Measurements from ENCODE around the gene JMJD8.

Gene JMJD8

DNA sequence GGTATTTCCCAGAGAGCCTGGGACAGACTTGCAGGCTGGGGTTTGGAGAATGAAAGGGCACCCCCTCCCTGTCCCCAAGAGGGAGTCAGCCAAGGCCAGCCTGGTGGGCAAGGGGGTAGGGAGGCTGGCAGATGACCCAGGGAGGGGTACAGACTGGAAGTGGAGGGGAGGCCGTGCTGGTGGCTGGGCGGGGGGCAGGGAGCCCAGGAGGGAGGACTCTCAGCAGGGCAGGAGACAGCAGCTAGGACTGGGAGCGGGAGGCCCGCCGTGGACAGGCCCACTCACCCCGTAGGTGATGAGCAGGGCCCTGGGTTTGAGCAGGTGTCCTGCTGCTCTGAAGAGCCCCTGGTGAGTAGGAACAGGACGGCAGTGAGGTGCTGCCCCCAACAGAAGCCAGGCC is 49.1 kb downstream of the JMJD8 start:
- Histone ChIP-seq H3K4me1 (ENCODE audit: control insufficient read depth in 5 of 5, insufficient read depth in 5 of 5, low read length in 5 of 5) (peaks cover 1 to 41% (median 32%) of the 10 kb centered on the region in 5 donors), H3K36me3 (ENCODE audit: control insufficient read depth in 5 of 5, insufficient read depth in 5 of 5, low read length in 5 of 5) (peaks cover 0 to 18% (median 11%) of the 10 kb centered on the region in 5 donors), H3K9me3 (ENCODE audit: control insufficient read depth in 5 of 5, low read length in 5 of 5) (no peaks in the 10 kb centered on the region), H3K27me3 (ENCODE audit: control insufficient read depth in 5 of 5, insufficient read depth in 4 of 5, low read length in 5 of 5) (peaks cover 0 to 2% (median 0%) of the 10 kb centered on the region in 5 donors), H3K9ac (ENCODE audit: low read length in 5 of 5) (peak overlapping the region in 1 of 5 donors; percentile 84), H3K27ac (ENCODE audit: low read depth, low read length) (no peak overlapping the region), H3K4me3 (ENCODE audit: low read depth in 1 of 5, low read length in 5 of 5) (peak overlapping the region in 2 of 5 donors; percentile 86 to 92)

DNA sequence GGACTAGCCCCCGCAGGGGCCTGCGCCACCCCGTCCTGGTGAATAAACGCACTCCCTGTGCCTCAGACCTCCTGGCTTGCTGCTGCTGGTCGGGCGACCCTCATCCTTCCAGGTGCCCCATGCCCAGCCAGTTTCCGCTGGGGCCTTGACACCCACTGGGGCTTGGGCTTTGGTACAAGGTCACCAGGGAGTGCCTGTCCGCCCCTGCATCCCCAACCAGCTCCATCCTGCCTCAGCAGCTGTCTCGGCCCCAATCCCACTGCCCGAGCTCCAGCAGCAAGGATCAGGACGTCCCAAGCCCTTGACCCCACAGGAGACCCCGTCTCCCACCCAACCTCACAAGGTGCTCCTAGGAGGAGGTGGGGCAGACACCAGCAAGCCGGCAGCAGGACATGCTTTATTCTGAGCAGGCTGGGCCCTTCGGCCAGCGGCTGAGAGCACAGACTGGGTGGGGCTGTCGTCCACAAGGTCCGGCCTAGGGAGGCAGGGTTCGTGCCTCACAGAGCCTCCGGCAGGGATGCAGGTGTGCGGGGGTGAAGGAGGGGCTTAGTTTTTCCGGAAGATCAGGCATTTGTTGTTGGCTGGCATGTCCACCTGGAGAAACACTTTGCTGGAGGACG is 50.0 kb downstream of the JMJD8 start:
- peaks cover 1 to 50% (median 41%) of the 10 kb centered on the region in 5 donors for H3K4me1 ChIP-seq (ENCODE audit: control insufficient read depth in 5 of 5, insufficient read depth in 5 of 5, low read length in 5 of 5)
- peaks cover 0 to 2% (median 0%) of the 10 kb centered on the region in 5 donors for H3K27me3 ChIP-seq (ENCODE audit: control insufficient read depth in 5 of 5, insufficient read depth in 4 of 5, low read length in 5 of 5)
- H3K36me3 ChIP-seq (ENCODE audit: control insufficient read depth in 5 of 5, insufficient read depth in 5 of 5, low read length in 5 of 5), result peaks cover 0 to 18% (median 11%) of the 10 kb centered on the region in 5 donors
- no peak overlapping the region for H3K4me3 ChIP-seq (ENCODE audit: low read depth in 1 of 5, low read length in 5 of 5)
- H3K27ac ChIP-seq (ENCODE audit: low read depth, low read length), result no peak overlapping the region
- no peak overlapping the region for H3K9ac ChIP-seq (ENCODE audit: low read length in 5 of 5)
- no peaks in the 10 kb centered on the region for H3K9me3 ChIP-seq (ENCODE audit: control insufficient read depth in 5 of 5, low read length in 5 of 5)

DNA sequence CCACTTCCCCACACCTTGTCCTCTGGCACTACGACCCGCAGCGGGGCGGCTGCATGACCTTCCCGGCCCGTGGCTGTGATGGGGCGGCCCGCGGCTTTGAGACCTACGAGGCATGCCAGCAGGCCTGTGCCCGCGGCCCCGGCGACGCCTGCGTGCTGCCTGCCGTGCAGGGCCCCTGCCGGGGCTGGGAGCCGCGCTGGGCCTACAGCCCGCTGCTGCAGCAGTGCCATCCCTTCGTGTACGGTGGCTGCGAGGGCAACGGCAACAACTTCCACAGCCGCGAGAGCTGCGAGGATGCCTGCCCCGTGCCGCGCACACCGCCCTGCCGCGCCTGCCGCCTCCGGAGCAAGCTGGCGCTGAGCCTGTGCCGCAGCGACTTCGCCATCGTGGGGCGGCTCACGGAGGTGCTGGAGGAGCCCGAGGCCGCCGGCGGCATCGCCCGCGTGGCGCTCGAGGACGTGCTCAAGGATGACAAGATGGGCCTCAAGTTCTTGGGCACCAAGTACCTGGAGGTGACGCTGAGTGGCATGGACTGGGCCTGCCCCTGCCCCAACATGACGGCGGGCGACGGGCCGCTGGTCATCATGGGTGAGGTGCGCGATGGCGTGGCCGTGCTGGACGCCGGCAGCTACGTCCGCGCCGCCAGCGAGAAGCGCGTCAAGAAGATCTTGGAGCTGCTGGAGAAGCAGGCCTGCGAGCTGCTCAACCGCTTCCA is 50.6 kb downstream of the JMJD8 start:
- Histone ChIP-seq H3K9ac (ENCODE audit: low read length in 5 of 5) (no peak overlapping the region), H3K36me3 (ENCODE audit: control insufficient read depth in 5 of 5, insufficient read depth in 5 of 5, low read length in 5 of 5) (peaks cover 0 to 21% (median 13%) of the 10 kb centered on the region in 5 donors), H3K9me3 (ENCODE audit: control insufficient read depth in 5 of 5, low read length in 5 of 5) (no peaks in the 10 kb centered on the region), H3K4me1 (ENCODE audit: control insufficient read depth in 5 of 5, insufficient read depth in 5 of 5, low read length in 5 of 5) (peaks cover 1 to 52% (median 41%) of the 10 kb centered on the region in 5 donors), H3K4me3 (ENCODE audit: low read depth in 1 of 5, low read length in 5 of 5) (no peak overlapping the region), H3K27ac (ENCODE audit: low read depth, low read length) (no peak overlapping the region), H3K27me3 (ENCODE audit: control insufficient read depth in 5 of 5, insufficient read depth in 4 of 5, low read length in 5 of 5) (peaks cover 0 to 2% (median 0%) of the 10 kb centered on the region in 5 donors)

DNA sequence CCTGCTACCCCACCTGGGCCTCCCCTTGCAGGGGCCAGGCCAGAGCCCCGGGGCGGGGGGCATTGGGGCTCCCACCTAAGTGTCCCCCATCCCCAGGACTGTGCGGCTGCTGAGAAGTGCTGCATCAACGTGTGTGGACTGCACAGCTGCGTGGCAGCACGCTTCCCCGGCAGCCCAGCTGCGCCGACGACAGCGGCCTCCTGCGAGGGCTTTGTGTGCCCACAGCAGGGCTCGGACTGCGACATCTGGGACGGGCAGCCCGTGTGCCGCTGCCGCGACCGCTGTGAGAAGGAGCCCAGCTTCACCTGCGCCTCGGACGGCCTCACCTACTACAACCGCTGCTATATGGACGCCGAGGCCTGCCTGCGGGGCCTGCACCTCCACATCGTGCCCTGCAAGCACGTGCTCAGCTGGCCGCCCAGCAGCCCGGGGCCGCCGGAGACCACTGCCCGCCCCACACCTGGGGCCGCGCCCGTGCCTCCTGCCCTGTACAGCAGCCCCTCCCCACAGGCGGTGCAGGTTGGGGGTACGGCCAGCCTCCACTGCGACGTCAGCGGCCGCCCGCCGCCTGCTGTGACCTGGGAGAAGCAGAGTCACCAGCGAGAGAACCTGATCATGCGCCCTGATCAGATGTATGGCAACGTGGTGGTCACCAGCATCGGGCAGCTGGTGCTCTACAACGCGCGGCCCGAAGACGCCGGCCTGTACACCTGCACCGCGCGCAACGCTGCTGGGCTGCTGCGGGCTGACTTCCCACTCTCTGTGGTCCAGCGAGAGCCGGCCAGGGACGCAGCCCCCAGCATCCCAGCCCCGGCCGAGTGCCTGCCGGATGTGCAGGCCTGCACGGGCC is 51.4 kb downstream of the JMJD8 start:
- Histone ChIP-seq H3K27me3 (ENCODE audit: control insufficient read depth in 5 of 5, insufficient read depth in 4 of 5, low read length in 5 of 5) (peaks cover 0 to 2% (median 0%) of the 10 kb centered on the region in 5 donors), H3K4me1 (ENCODE audit: control insufficient read depth in 5 of 5, insufficient read depth in 5 of 5, low read length in 5 of 5) (peaks cover 1 to 48% (median 40%) of the 10 kb centered on the region in 5 donors), H3K9ac (ENCODE audit: low read length in 5 of 5) (no peak overlapping the region), H3K4me3 (ENCODE audit: low read depth in 1 of 5, low read length in 5 of 5) (no peak overlapping the region), H3K9me3 (ENCODE audit: control insufficient read depth in 5 of 5, low read length in 5 of 5) (no peaks in the 10 kb centered on the region), H3K36me3 (ENCODE audit: control insufficient read depth in 5 of 5, insufficient read depth in 5 of 5, low read length in 5 of 5) (peaks cover 0 to 29% (median 18%) of the 10 kb centered on the region in 5 donors), H3K27ac (ENCODE audit: low read depth, low read length) (no peak overlapping the region)

DNA sequence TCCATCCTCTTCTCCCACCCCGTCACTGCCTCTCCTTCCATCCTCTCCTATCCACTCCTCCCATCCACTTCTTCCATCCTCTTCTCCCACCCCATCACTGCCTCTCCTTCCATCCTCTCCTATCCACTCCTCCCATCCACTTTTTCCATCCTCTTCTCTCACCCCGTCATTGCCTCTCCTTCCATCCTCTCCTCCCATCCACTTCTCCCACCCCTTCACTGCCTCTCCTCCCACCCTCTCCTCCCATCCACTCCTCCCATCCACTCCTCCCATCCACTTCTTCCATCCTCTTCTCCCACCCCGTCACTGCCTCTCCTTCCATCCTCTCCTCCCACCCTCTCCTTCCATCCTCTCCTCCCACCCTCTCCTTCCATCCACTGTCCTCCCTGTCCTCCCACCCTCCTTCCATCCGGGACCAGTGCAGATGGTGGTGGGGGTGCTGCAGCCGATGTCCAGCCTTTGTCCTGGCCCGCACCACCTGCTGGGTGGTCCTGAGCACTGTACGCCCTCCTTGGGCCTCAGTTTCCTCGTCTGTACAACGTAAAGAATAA is 52.3 kb downstream of the JMJD8 start:
- Histone ChIP-seq H3K9me3 (ENCODE audit: control insufficient read depth in 5 of 5, low read length in 5 of 5) (no peaks in the 10 kb centered on the region), H3K36me3 (ENCODE audit: control insufficient read depth in 5 of 5, insufficient read depth in 5 of 5, low read length in 5 of 5) (peaks cover 0 to 36% (median 19%) of the 10 kb centered on the region in 5 donors), H3K9ac (ENCODE audit: low read length in 5 of 5) (no peak overlapping the region), H3K27me3 (ENCODE audit: control insufficient read depth in 5 of 5, insufficient read depth in 4 of 5, low read length in 5 of 5) (peaks cover 0 to 2% (median 0%) of the 10 kb centered on the region in 5 donors), H3K4me3 (ENCODE audit: low read depth in 1 of 5, low read length in 5 of 5) (no peak overlapping the region), H3K4me1 (ENCODE audit: control insufficient read depth in 5 of 5, insufficient read depth in 5 of 5, low read length in 5 of 5) (peaks cover 1 to 45% (median 34%) of the 10 kb centered on the region in 5 donors), H3K27ac (ENCODE audit: low read depth, low read length) (no peak overlapping the region)
